ENCODE data around the gene FOXP1.

- TF ChIP-seq CTCF (conservative IDR thresholded peaks at IDR 0.05 in 1 of 2, IDR thresholded peaks at IDR 0.05 in 1 of 2; ENCODE audit: low read depth in 1 of 2, low read length in 2 of 2) (no peak), EZH2 (IDR thresholded peaks at IDR 0.05; ENCODE audit: low read length, missing control alignments) (no peak)
Observed at GRCh38 chr3:71045917-71046282, 537.6 kb downstream of the FOXP1 start.

Measured in fibroblast of lung (primary cell).